Melanocyte of skin (primary cell): Measurements from ENCODE around the gene ZDHHC11B. TPM values are rescaled to one million over a fixed set of nuclear protein-coding genes. Genes with fewer than 3 reads are reported as not detected.

Experiments
- total RNA-seq, 2 donors: library from RNA; depleted of rRNA; stranded (reverse); fragments of >200 nt; gene quantifications; 2 replicates each; pipeline ENCODE4 v1.2.3, GENCODE V29; 2012

ZDHHC11B gene, protein sequence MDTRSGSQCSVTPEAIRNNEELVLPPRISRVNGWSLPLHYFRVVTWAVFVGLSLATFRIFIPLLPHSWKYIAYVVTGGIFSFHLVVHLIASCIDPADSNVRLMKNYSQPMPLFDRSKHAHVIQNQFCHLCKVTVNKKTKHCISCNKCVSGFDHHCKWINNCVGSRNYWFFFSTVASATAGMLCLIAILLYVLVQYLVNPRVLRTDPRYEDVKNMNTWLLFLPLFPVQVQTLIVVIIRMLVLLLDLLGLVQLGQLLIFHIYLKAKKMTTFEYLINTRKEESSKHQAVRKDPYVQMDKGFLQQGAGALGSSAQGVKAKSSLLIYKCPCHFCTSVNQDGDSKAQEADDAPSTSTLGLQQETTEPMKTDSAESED
- under 1 TPM in 1 of 2 donors, not detected in 1; 0.34 TPM for total RNA-seq

DNA sequence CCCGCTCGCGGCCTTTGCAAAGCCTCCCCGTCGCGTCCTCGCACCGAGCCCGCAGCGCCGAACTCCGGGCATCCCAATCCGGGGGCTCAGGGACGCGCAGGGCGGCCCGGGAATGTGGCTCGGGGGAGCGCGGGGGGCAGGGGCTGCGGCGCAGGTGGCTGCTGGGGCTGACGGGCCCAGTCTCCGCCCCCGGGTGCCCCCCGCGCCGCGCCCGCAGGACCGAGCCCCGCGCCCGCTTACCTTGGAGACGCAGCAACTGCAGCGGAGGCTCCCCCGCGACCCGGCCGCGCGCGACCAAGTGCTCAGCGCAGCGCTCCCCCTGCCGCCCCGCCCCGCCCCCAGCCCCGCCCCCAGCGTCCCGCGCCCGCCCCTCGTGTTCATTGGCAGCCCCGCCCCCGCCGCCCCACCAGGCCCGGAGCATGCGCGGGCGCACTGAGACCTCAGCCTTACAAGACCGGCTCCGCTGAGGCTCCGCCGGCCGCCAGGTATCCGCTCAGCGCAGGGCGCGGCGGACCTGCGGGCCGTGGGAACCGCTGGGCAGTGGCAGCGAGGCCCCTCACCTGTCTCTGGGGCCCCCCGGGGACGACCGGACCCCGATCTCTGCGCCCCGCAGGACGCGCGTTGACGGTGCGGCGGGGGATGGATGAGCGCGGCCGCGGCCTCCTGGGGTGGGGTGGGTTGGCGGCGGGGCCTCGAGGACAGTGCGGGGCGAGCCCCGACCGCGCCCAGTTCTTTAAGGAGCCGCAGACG lies at the start of gene ZDHHC11B:
Gene ZDHHC11B, minus strand, starts transcription at position 302 of the 750 bp plus-strand sequence. CDS start 17,810 bp downstream, outside the sequence.

DNA sequence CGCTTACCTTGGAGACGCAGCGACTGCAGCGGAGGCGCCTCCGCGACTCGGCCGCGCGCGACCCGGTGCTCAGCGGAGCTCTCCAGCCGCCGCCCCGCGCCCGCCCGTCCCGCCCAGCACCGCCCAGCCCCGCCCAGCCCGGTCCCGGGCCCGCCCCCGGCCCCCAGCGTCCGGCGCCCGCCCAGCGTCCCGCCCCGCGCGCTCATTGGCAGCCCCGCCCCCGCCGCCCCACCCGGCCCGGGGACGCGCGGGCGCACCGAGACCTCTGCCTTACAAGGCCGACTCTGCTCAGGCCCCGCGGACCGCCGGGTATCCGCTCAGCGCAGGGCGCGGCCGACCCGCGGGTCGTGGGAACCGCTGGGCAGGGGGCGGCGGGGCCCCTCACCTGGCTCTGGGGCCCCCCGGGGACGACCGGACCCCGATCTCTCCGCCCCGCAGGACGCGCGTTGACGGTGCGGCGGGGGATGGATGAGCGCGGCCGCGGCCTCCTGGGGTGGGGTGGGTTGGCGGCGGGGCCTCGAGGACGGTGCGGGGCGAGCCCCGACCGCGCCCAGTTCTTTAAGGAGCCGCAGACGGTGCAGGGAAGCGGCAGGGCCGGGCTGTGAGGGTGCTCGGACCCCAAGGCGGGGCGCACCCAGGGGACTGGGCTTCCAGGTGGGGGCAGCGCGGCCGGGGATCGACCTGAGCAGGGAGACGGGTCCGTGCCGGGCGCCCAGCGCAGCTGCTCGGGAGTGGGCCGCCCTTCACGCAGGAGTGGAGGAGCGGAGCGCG lies 91.1 kb downstream of the ZDHHC11B start, which contains the start of gene TPPP:
Gene TPPP, minus strand, starts transcription at position 82 of the 771 bp plus-strand sequence. CDS start 15,292 bp downstream, outside the sequence.

Other genes starting within 250 kb of the ZDHHC11B start
- gene CEP72, start 172.4 kb downstream of the ZDHHC11B start, total RNA-seq, result 10 to 100 TPM; 17.3 to 25.8 TPM
- gene TPPP, start 91.4 kb downstream of the ZDHHC11B start, total RNA-seq, result 1 to 10 TPM; 1.7 to 3.4 TPM
- gene ZDHHC11, start 66.3 kb upstream of the ZDHHC11B start, total RNA-seq, result 1 to 10 TPM; 5.0 to 5.9 TPM
- 10 to 100 TPM; 23.7 to 31.3 TPM for gene BRD9, start 108.1 kb upstream of the ZDHHC11B start, total RNA-seq
- 10 to 100 TPM; 20.0 to 50.0 TPM for gene TRIP13, start 108.2 kb upstream of the ZDHHC11B start, total RNA-seq
- not detected for gene NKD2, start 224.1 kb upstream of the ZDHHC11B start, total RNA-seq